ENCODE measurements around the gene PLXND1. TPM values are rescaled to one million over a fixed set of nuclear protein-coding genes. Genes with fewer than 3 reads are reported as not detected.

The PLXND1 gene
- total RNA-seq, 1 donor from 2014 or later: 233 TPM

DNA sequence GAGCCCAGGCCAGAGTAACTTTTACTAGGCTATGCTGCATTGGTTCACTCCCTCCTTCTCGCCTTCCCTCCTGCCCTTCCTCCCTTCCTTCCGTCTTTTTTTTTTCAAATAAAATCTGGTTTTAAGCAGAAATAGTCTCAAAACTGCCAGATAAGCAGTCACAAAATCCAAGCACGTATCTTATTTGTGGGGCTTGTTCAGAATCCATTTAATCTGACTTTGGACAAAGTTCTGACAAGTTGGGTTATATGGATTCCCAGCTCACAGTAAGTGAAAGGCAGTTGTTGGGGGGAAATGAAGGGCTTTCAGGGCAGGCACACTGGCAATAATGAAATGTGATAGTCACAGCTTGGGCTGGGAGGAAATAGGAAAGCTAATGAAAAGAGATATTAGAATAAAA lies 32.0 kb upstream of the PLXND1 start:
- Histone ChIP-seq H3K36me3 (no peaks in the 10 kb centered on the region), H3K27ac (no peak overlapping the region), H3K4me1 (no peaks in the 10 kb centered on the region), H3K27me3 (ENCODE audit: low read depth) (no peaks in the 10 kb centered on the region), H3K9me3 (no peaks in the 10 kb centered on the region), H3K4me3 (no peak overlapping the region)
- ATAC-seq (no peak), DNase-seq (no peak)
- intact Hi-C loops (cut with DNase I): no loop called here
- TF ChIP-seq, protein P1, sequence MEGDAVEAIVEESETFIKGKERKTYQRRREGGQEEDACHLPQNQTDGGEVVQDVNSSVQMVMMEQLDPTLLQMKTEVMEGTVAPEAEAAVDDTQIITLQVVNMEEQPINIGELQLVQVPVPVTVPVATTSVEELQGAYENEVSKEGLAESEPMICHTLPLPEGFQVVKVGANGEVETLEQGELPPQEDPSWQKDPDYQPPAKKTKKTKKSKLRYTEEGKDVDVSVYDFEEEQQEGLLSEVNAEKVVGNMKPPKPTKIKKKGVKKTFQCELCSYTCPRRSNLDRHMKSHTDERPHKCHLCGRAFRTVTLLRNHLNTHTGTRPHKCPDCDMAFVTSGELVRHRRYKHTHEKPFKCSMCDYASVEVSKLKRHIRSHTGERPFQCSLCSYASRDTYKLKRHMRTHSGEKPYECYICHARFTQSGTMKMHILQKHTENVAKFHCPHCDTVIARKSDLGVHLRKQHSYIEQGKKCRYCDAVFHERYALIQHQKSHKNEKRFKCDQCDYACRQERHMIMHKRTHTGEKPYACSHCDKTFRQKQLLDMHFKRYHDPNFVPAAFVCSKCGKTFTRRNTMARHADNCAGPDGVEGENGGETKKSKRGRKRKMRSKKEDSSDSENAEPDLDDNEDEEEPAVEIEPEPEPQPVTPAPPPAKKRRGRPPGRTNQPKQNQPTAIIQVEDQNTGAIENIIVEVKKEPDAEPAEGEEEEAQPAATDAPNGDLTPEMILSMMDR (IDR thresholded peaks at IDR 0.05): no peak

DNA sequence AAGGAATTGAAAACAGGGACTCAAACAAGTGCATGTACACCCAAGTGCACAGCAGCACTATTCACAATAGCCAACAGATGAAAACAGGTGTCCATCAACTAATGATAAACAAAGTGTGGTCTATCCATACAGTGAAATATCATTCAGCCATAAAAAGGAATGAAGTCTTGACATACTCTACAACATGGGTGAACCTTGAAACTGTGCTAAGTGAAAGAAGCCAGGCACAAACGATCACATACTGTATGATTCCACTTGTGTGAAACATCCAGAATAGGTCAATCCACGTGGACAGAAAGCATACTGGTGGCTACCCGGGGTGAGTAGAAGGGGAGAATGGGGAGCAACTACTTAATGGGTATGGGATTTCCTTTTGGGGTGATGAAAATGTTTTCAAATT lies 29.6 kb upstream of the PLXND1 start:
- no peak for DNase-seq
- Histone ChIP-seq H3K27me3 (ENCODE audit: low read depth) (no peaks in the 10 kb centered on the region), H3K9me3 (no peaks in the 10 kb centered on the region), H3K27ac (no peak overlapping the region), H3K4me1 (no peaks in the 10 kb centered on the region), H3K36me3 (no peaks in the 10 kb centered on the region), H3K4me3 (no peak overlapping the region)
- intact Hi-C loops (cut with DNase I): no loop called here
- no peak for ATAC-seq
- TF ChIP-seq, protein P1 (IDR thresholded peaks at IDR 0.05): no peak

DNA sequence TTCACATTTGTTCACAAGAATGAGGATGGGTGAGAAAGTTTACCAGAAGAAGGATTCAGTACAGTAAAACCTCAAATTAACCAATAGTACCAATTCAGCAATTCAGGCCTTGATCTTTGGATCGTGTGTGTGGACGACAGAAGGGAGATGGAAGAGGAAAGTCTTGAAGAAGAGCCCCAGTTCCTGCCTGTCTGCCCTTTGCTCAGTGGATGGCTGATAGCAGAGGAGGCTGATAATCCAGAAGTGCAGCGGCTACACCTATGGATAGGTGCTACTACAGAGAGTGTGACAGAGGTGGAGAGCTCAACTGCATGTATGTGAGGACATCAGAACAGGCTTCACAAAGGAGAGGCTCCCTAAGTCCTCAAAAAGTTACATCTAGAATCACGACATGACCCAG lies 29.2 kb upstream of the PLXND1 start:
- Histone ChIP-seq H3K9me3 (no peaks in the 10 kb centered on the region), H3K36me3 (no peaks in the 10 kb centered on the region), H3K27ac (no peak overlapping the region), H3K27me3 (ENCODE audit: low read depth) (no peaks in the 10 kb centered on the region), H3K4me3 (no peak overlapping the region), H3K4me1 (no peaks in the 10 kb centered on the region)
- ATAC-seq: no peak
- intact Hi-C loops (cut with DNase I): no loop called here
- TF ChIP-seq, protein P1 (IDR thresholded peaks at IDR 0.05): no peak
- DNase-seq: no peak

DNA sequence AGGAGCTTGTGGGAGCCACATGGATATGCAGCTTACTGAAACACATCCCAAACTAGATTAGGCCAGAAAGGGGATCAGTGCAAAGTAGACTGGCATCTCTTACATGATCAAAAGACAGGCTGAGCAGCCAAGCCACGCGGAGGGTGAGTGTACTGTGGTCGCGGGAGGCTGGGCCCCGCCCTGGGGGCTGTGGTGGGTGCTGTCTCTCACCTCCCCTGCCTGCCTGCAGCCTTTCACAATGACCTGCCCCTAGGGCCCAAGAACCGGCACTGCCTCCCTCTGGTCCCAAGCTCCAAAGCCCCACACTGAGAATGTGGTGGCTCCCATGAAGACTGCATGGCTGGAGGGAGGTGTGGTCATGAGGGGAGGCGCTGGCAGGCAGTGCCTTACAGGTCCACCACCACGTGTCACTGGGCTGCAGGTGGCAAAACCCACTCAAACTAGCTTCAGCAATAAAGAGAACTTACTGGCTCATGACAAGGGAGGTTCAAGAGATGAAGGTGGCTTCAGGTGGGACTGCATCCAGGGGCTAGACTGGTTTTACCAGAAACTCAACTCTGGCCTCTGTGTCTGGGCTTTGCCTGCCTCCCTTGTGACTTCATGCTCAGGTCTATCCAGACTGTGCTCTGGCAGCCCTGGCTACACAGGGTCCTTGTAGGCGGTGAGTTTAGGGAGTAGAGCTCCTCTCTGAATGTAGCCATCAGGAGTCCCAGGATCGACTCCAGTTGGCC lies 27.4 kb upstream of the PLXND1 start:
- DNase-seq (no peak), ATAC-seq (peak; percentile 20 to 34)
- Histone ChIP-seq H3K27ac (no peak overlapping the region), H3K9me3 (no peaks in the 10 kb centered on the region), H3K36me3 (no peaks in the 10 kb centered on the region), H3K4me3 (no peak overlapping the region), H3K4me1 (peaks cover under 1% of the 10 kb centered on the region), H3K27me3 (ENCODE audit: low read depth) (no peaks in the 10 kb centered on the region)
- intact Hi-C loops (cut with DNase I): no loop called here
- TF ChIP-seq, protein P1 (IDR thresholded peaks at IDR 0.05): no peak

DNA sequence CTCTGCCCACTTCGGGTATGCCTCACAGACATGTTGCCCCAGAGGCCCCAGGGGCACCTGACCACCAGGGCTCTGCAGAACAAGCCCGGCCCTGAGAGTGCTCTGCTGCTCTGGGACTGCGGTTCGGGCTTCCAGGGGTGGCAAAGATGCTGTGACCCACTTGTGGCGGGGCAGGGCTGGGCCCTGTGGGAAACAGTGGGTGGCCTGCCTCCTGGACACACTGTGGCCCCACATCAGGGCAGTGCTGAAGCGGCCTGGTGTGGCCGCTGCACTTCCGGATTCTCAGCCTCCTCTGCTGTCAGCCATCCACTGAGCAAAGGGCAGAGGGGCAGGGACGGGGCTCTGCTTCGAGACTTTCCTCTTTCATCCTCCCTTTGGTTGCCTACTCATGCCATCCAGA lies 26.5 kb upstream of the PLXND1 start:
- TF ChIP-seq, protein P1 (IDR thresholded peaks at IDR 0.05): no peak
- Histone ChIP-seq H3K36me3 (no peaks in the 10 kb centered on the region), H3K27ac (no peak overlapping the region), H3K27me3 (ENCODE audit: low read depth) (no peaks in the 10 kb centered on the region), H3K4me1 (peaks cover 10% of the 10 kb centered on the region), H3K9me3 (no peaks in the 10 kb centered on the region), H3K4me3 (no peak overlapping the region)
- intact Hi-C loops (cut with DNase I): no loop called here
- ATAC-seq: no peak
- DNase-seq: no peak

Measured in lower lobe of right lung (tissue), 2 donors.